HG03095 (cell line): ENCODE data around the gene CTNNA3.

ENCODE experiments used
- ATAC-seq: cut with Tn5 transposase; IDR thresholded peaks from one replicate; pipeline ENCODE4 v1.9.1; 2021; ENCODE audit warnings: moderate library complexity; ENCODE audit not compliant: unreplicated experiment

Gene CTNNA3

GRCh38 chr10:66834802-66835201 lies 861.2 kb downstream of the CTNNA3 start:
- ATAC-seq, result no peak

- no peak for ATAC-seq
These were observed 862.1 kb downstream of the CTNNA3 start for GRCh38 chr10:66833861-66834260.

- no peak for ATAC-seq
These were observed 863.1 kb downstream of the CTNNA3 start for GRCh38 chr10:66832781-66833422.

GRCh38 chr10:66828957-66829356 lies 867.0 kb downstream of the CTNNA3 start:
- ATAC-seq, result no peak

- no peak for ATAC-seq
These were observed 868.6 kb downstream of the CTNNA3 start for GRCh38 chr10:66827353-66827752.

- ATAC-seq, result no peak
These were observed 872.7 kb downstream of the CTNNA3 start for GRCh38 chr10:66823301-66823700.

- no peak for ATAC-seq
These were observed 873.2 kb downstream of the CTNNA3 start for GRCh38 chr10:66822801-66823200.

GRCh38 chr10:66819691-66820090 lies 876.3 kb downstream of the CTNNA3 start:
- no peak for ATAC-seq

- ATAC-seq, result no peak
These were observed 882.9 kb downstream of the CTNNA3 start for GRCh38 chr10:66813122-66813521.

- no peak for ATAC-seq
These were observed 884.8 kb downstream of the CTNNA3 start for GRCh38 chr10:66811211-66811610.

GRCh38 chr10:66809402-66809801 lies 886.6 kb downstream of the CTNNA3 start:
- no peak for ATAC-seq

GRCh38 chr10:66805612-66806011 lies 890.4 kb downstream of the CTNNA3 start:
- no peak for ATAC-seq

- no peak for ATAC-seq
These were observed 891.0 kb downstream of the CTNNA3 start for GRCh38 chr10:66804962-66805361.

GRCh38 chr10:66803174-66803573 lies 892.8 kb downstream of the CTNNA3 start:
- ATAC-seq, result no peak

GRCh38 chr10:66799474-66799873 lies 896.5 kb downstream of the CTNNA3 start:
- ATAC-seq, result no peak

GRCh38 chr10:66795866-66796265 lies 900.1 kb downstream of the CTNNA3 start:
- ATAC-seq, result no peak

GRCh38 chr10:66792441-66792840 lies 903.6 kb downstream of the CTNNA3 start:
- no peak for ATAC-seq

- ATAC-seq, result no peak
These were observed 907.6 kb downstream of the CTNNA3 start for GRCh38 chr10:66788178-66788987.

GRCh38 chr10:66786709-66787108 lies 909.3 kb downstream of the CTNNA3 start:
- ATAC-seq, result no peak

- no peak for ATAC-seq
These were observed 911.2 kb downstream of the CTNNA3 start for GRCh38 chr10:66784770-66785169.

- no peak for ATAC-seq
These were observed 912.7 kb downstream of the CTNNA3 start for GRCh38 chr10:66783316-66783715.

- no peak for ATAC-seq
These were observed 913.2 kb downstream of the CTNNA3 start for GRCh38 chr10:66782776-66783175.
